GM19372 (cell line): ENCODE results near the gene ITFG1.

Source experiments
- ATAC-seq: cut with Tn5 transposase; IDR thresholded peaks from one replicate; pipeline ENCODE4 v1.9.1; 2021; ENCODE audit warnings: mild to moderate bottlenecking, low read depth, moderate library complexity; ENCODE audit not compliant: unreplicated experiment

The ITFG1 gene

DNA sequence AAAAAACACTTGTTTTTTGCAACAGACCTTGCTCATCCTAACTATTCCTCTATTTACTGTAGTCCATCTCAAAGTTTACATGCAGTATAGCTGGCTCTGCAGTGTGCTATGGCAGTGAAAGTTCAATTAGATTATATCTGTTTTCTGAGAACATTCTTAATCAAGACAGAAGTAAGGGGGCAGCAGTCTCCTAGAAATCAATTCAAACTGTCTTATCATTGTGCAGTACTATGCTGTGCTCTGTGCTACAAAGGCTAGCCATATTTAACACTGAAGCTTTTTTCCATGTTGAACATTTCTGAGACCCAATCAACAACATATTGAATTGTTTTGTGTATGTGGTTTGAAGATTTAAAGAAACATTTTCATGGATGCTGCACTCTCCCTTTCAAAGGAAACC lies 328.6 kb downstream of the ITFG1 start:
- ATAC-seq, result no peak

DNA sequence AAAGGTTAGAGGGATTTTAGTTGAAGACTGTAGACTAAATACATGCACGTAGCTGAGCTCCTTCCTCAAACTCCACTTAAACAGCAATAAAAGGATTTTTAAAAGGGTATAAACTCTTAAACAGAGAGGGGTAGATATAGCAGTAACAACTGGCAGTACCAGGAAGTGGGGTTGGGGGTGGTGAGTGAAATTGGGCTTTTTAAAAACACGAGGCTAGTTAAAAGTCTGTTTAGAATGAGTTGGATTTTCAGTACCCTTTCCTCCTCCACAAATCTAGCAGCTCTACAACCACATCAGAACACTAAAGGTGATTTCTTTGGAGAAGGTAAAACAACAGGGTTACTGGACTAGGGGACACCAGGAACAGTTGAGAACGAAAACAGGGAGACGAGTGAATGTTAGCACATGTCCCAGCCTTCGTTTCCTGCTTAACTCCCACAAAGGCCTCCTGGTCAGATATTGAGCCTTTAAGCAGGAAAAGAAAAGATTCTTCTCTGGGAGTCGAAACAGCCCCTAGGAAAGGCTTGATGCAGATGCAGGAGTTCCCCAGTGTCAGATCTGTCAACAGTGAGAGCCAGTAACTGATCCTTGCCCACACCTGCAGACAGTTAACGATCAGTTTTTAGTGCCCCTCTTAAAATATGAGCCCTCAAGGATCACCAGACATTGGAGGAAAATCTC lies 331.0 kb downstream of the ITFG1 start:
- no peak for ATAC-seq

DNA sequence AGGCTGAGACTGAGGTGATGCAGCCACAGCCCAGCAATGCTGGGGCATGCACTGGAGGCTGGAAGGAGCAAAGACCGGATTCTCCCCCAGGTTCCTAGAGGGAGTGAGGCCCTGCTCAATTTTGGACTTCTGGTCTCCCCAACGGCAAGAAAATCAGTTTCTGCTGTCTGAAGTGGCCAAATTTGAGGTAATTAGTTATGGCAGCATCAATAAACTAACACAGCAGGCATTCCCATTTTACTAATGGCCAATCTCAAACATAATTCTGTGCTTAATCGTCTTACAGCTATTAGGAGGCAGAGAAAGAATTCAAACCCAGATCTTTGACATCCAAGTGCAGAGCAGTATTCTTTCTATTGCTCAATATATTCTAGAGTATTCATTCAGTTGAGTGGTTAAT lies 333.3 kb downstream of the ITFG1 start:
- no peak for ATAC-seq

DNA sequence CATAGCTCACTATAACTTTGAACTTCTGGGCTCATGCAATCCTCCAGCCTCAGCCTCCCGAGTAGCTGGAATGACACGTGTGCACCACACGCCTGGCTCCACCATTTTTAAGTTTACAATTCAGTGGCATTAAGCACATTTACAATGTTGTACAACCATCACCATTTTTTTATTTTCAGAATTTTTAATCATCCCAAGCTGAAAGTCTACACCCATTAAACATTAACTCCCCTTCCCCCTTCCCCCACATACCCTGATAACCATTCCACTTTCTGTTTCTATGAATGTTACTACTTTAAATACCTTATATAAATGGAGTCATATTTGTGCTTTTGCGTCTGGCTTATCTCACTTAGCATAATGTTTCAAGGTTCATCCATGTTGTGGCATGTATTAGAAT lies 335.1 kb downstream of the ITFG1 start:
- no peak for ATAC-seq

DNA sequence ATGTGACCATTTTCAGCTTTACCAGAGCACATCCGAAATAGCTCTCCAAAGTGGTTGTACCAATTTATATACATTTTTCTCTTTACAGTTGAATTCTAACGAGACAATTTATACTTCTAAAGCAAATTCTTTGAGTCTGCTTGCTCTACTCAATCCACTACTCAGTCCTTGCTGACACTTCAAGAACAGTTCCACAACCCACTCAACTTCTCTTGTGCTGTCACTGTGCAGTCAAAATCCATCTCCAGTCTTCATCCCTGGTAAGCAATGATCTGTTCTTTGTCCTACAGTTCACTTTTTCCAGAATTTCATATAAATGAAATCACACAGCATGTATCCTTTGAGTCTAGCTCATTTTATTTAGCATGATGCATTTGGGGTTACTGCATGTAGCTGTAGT lies 347.7 kb downstream of the ITFG1 start:
- no peak for ATAC-seq

DNA sequence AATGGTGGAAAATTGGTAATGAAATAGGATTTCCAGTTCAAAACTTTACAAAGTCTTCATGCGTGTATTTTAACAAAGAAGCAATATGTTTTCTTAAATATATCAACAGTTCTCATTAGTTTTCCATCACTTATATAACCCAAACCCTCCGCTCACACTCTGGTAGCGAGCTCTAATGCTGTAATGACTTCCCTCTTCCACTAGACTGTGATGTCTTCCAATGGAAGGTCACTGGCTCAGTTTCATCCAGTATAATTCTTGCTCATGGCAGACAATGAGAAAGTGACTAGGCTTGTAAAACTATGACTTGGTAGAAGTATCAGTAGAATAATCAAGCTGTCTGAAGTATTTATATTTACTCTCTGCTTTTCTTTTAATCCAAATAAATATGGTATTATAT lies 349.9 kb downstream of the ITFG1 start:
- ATAC-seq, result no peak

DNA sequence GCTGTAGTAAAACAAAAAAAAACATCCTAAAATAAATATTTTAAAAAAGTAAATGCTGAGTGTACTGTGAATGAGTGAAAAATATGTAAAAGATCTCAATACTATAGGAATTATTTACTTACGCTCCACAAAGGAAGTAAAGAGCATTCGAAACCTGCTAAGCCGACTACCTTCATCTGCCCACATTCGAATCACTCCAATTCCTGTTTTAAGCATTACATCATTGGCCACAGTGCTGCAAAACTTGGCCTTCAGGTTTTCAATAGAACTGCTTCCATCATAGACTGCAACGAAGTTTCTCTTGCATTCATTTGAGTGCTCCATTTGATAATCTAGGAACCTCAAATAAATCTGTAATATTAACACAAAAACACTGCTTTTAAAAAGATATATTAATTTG lies 351.5 kb downstream of the ITFG1 start:
- ATAC-seq, result no peak
